Smooth muscle cell of trachea (primary cell): ENCODE results near the gene UBB. TPM values are rescaled to one million over a fixed set of nuclear protein-coding genes. Genes with fewer than 3 reads are reported as not detected.

Experiments
- total RNA-seq: library from RNA; depleted of rRNA; stranded (reverse); fragments of >200 nt; gene quantifications from 2 replicates; pipeline ENCODE4 v1.2.1, GENCODE V29; 2014

UBB gene
- total RNA-seq: 1,965 and 2,094 TPM in 2 replicates

GRCh38 chr17:16380640-16381495, at the start of gene UBB:
Gene UBB, plus strand, starts transcription at chr17:16381091. Its CDS starts 817 bp downstream, at chr17:16381908.

GRCh38 chr17:16353317-16354174, 27.3 kb upstream of the UBB start, which contains the start of gene CENPV:
Gene CENPV, minus strand, starts transcription at chr17:16353469. Its CDS starts 33 bp downstream, at chr17:16353436.

GRCh38 chr17:16415031-16415924, 34.4 kb downstream of the UBB start, which contains the start of gene TRPV2:
Gene TRPV2, plus strand, starts transcription at chr17:16415571. Its CDS starts 2,098 bp downstream, at chr17:16417669.

Other genes with a start within 250 kb of the UBB start
- gene NCOR1, start 165.6 kb upstream of the UBB start, total RNA-seq: 73.9 and 90.6 TPM in 2 replicates
- gene PIGL, start 163.9 kb upstream of the UBB start, total RNA-seq: 15.5 and 21.7 TPM in 2 replicates
- 5.4 and 6.9 TPM in 2 replicates for gene CENPV, start 27.6 kb upstream of the UBB start, total RNA-seq
- 89.5 and 120 TPM in 2 replicates for gene TRPV2, start 34.5 kb downstream of the UBB start, total RNA-seq
- 1.2 and 4.5 TPM in 2 replicates for gene LRRC75A, start 111.1 kb downstream of the UBB start, total RNA-seq
- 8.3 and 12.1 TPM in 2 replicates for gene ZNF287, start 188.1 kb downstream of the UBB start, total RNA-seq